M059J (cell line): ENCODE data around the gene MEDAG. TPM values are rescaled to one million over a fixed set of nuclear protein-coding genes. Genes with fewer than 3 reads are reported as not detected.

Experiments
- DNase-seq: peaks from one replicate; pipeline ENCODE4 v3.0.0-alpha.2; 2012; ENCODE audit warnings: low read depth
- total RNA-seq: library from RNA; depleted of rRNA; stranded (reverse); fragments of >200 nt; shearing (Covaris generic); gene quantifications from 2 replicates; pipeline ENCODE4 v1.2.3, GENCODE V29; 2014; rRNA removed

The MEDAG gene
- total RNA-seq, 1 experiment from 2014 or later, result 0.12 TPM

- no peak for DNase-seq
Observed at GRCh38 chr13:30957258-30957943, 51.3 kb downstream of the MEDAG start.

DNA sequence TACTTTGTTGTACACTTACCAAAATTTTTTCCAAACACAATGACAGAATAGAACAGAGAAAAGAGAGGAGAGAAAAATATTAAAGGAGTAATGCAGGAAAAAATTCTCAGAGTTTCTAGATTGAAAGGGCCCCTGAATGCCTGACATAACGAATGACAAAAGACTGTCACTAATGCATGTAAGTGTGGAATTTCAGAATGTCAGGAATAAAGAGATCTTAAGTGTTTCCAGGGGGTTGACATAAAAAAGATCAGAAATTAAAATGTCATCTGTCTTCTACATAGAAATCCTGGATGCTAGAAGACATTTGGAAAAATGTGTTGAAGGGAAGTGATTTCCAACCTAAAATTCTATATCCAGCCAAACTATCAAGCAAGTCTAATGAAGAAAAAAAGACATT is 53.6 kb downstream of the MEDAG start:
- no peak for DNase-seq

DNA sequence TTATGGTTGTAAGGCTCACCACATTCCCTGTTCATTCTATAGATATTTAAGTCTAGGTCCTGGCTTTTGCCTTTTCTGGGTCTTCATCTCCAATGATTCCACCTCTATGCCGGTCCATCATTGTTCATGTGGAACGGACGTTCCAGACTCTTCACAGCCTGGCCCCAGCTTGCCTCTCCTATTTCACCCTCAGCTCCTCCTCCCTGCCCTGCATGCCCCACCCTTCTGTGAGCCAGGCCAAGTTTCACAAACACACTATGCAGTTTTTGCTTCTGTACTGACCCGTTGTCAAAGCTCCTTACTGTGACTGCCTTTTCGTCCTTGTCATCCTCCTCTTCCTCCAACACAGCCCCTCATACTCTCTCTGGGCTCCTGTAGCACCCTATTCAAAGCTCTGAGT is 57.7 kb downstream of the MEDAG start:
- DNase-seq, result no peak

GRCh38 chr13:30965380-30965779 is 59.3 kb downstream of the MEDAG start:
- DNase-seq, result no peak

DNA sequence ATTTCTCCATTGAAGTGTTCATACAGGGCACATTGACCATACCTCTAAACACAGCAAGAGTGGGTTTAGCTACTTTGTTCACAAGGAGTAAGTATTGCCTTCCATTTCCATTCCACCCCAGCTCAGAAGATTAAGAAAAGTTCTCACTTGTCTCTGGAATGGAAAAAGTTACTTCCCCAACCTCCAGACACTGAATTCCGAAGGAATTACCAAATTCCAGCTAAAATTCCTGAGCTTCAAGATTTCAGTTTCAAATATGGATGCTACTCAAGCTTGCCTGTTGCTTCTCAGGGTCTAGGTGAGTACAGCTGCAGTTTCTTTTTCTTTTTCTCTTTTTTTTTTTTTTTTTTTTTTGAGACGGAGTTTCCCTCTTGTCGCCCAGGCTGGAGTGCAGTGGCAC is 60.0 kb downstream of the MEDAG start:
- DNase-seq, result no peak

- peak; percentile 60 for DNase-seq
Observed at GRCh38 chr13:30968846-30969245, 62.8 kb downstream of the MEDAG start.

DNA sequence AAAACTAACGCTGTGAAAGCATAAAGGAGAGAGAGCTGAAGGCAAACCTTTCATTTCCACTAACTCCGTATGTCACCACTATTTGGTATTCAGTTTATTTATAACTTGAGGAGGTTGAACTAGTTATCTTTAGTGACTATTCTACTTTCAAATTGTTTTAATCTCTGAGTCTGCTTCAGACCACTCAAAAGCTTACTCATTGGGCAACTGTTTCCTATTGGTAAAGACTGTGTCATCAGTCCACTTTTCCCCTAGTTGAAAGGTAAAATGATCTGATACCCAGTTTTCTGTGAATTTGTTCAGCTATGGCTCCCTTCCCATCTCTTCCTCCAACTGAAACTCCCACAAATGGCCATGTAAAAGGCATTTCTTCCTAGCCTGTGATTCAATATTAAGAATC is 65.5 kb downstream of the MEDAG start:
- DNase-seq, result peak; percentile 24

- peak; percentile 71 for DNase-seq
Observed at GRCh38 chr13:30972888-30973377, 66.9 kb downstream of the MEDAG start.

- DNase-seq, result no peak
Observed at GRCh38 chr13:30974350-30974749, 68.3 kb downstream of the MEDAG start.

Other genes with a start within 250 kb of the MEDAG start
- 0.52 and 1.2 TPM in 2 replicates for gene ALOX5AP, start 170.7 kb upstream of the MEDAG start, total RNA-seq
- gene TEX26, start 26.4 kb downstream of the MEDAG start, total RNA-seq, result not detected in 2 replicates